HG02610 (cell line): ENCODE results near the gene STBD1.
"Not testable (repeated sequence)": the region's sequence is repeated elsewhere in the genome, so short reads cannot be mapped to it uniquely, and the experiment has no call there.

Experiments used
- ATAC-seq: cut with Tn5 transposase; IDR thresholded peaks from one replicate; pipeline ENCODE4 v1.9.1; 2021; ENCODE audit warnings: mild to moderate bottlenecking, moderate library complexity; ENCODE audit not compliant: unreplicated experiment

STBD1 gene

GRCh38 chr4:76305971-76306881, at the start of gene STBD1:
Gene STBD1, plus strand, starts transcription at chr4:76306733. Its CDS starts 37 bp downstream, at chr4:76306770.
- no peak for ATAC-seq

DNA sequence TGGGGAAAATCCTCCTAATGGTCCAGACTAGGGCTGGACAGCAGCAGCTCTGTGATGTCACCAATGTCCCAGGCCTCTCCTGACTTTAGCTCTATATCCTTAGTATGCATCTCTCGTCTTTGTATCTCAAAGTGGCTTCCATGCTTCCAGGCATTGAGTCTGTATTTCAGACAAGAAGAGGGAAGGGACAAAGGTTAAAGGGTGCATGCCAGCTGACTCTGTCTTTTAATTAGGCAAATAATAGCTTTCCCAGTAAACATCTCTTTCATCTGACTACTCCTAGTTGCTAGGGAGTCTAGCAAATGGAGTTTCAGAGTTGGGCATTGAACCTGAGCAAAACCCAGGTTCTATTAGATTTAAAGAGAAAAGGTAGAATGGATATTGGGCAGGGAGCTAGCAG, 49.6 kb upstream of the STBD1 start:
- no peak for ATAC-seq

DNA sequence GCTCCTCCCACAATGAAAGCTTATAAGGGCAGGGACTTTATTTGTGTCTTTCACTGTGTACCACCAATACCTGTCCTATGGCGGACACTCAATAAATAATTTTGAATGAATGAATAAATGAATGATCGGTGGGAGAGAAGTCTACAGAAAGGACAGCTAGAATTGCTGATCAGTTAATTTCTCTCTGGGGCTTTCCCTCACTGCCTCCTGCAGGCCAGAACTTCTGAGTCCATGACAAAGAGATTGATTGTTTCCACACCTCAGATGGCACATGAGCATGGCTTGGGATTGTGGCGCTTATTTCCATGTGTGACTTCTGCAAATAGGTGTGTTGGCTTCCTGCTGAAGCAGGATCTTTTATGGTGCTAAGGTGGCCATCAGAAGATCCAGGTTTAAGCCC, 48.7 kb upstream of the STBD1 start:
- ATAC-seq = no peak

DNA sequence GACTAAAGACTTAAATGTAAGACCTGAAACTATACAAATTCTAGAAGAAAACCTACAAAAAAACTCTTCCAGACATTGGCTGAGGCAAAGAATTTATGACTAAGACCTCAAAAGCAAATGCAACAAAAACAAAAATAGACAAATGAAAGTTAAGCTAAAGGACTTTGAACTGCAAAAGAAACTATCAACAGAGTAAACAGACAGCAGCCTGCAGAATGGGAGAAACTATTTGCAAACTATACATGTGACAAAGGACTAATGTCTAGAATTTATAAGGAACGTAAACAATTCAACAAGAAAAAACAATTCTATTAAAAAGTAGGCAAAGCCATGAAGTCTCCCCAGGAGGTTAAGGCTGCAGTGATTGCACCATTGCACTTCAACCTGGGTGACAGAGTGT, 46.0 kb upstream of the STBD1 start:
- ATAC-seq = no peak

GRCh38 chr4:76265631-76266218, 40.8 kb upstream of the STBD1 start:
- ATAC-seq = no peak

DNA sequence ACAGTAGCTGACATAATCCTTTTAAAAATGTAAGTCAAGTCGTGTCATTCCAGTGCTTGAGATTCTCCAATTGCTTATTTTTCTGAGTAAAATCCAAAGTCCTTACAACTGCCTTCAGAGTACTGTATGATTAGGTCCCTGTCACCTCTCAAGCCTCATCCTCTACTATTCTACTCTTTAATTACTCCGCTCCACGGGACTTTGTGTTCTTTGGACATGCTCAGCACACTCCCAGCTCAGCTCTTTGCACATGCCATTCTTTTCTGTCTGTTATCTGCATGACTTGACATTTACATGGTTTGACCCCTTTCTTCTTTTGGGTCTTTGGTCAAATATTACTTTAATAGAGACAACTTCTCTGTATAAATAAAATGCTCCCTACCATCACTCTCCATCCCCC, 39.9 kb upstream of the STBD1 start:
- ATAC-seq = no peak

DNA sequence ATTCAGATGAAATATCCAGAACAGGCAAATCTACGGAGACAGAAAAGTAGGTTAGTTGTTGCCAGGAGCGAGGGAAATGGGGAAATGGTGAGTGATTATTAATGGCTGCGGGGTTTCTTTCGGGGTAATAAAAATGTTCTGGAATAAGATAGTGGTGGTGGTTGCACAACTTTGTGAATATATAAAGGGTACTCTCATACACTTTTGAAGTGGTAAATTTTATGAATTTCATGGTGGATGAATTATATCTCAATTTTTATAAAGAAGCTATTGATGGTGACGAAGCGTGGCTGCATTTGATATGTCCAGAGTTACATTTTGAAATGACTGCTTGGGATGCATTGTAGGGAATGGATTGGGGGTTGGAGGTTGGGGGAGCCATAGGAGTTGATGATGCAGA, 38.7 kb upstream of the STBD1 start:
- ATAC-seq = no peak

GRCh38 chr4:76270244-76271175, 36.0 kb upstream of the STBD1 start:
- no peak for ATAC-seq

- no peak for ATAC-seq
Measured at GRCh38 chr4:76271248-76271647, 35.3 kb upstream of the STBD1 start.

DNA sequence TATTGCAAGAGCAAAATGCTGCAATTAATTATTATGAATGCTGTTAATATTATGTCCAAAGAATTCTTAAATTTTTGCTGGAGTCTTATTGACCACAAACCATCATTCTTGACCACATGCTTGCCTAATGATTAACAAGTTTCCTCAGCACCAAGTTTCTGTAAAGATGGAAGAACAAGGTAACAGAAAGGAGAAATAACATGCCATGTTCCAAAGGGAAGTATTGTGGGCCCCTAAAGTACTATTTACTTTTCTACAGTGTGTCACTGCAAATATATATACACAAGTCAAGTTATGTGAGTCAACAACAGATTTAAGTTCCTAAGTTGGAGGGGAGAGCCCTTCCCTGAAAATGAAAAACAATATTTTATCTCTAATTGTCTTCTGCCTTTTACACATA, 34.5 kb upstream of the STBD1 start:
- no peak for ATAC-seq

GRCh38 chr4:76272582-76272981, 34.0 kb upstream of the STBD1 start:
- ATAC-seq = no peak

- no peak for ATAC-seq
Measured at GRCh38 chr4:76272999-76273398, 33.5 kb upstream of the STBD1 start.

- no peak for ATAC-seq
Measured at GRCh38 chr4:76275486-76276124, 30.9 kb upstream of the STBD1 start.

- ATAC-seq = no peak
Measured at GRCh38 chr4:76276813-76277212, 29.7 kb upstream of the STBD1 start.

GRCh38 chr4:76277667-76278066, 28.9 kb upstream of the STBD1 start:
- ATAC-seq = no peak

- ATAC-seq = no peak
Measured at GRCh38 chr4:76278583-76278982, 27.9 kb upstream of the STBD1 start.

GRCh38 chr4:76279462-76279861, 27.1 kb upstream of the STBD1 start:
- ATAC-seq = no peak

DNA sequence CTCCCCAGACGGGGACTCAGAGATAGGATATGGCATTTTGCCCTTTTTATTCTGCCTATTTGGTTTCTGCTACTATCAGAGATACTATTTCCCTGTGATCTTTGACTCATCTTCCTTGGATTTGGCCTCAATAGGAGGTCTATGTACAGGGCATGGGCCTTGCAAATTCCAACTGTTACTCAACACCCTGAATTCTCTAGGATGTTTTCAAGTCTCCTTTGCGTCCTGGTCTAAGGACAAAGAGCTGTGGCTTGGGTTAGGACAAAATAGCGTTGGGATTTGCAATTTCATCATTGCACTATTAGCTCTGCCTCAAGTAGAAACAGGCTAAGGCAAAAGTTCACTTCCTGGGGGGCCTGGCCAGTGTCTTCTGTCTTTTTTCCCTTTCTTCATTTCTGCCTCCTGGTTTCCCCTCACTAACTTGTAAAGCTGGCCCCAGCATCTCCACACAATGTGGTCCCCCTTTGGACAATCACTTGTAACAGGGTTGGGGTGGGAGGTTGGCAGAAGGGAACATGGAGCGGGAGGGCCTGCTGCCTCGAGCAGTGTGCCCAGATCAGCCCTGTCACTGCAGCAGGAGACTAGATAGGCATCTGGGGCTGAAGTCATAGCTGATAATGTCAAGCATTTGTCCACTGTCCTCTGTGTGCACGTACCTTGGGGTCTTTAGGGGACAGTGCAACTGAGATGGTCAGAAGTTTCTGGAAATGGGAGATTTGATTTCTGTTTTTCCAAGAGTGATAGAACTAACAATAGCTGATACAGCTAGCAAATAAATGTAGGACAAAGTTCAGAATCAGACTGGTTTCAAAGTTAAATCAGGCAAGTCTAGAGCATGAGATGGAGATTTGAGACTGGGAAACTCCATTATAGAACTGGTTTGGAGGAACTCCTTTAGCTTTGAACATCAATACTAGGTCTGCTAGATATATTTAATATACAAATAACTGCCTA, 25.8 kb upstream of the STBD1 start:
- no peak for ATAC-seq

DNA sequence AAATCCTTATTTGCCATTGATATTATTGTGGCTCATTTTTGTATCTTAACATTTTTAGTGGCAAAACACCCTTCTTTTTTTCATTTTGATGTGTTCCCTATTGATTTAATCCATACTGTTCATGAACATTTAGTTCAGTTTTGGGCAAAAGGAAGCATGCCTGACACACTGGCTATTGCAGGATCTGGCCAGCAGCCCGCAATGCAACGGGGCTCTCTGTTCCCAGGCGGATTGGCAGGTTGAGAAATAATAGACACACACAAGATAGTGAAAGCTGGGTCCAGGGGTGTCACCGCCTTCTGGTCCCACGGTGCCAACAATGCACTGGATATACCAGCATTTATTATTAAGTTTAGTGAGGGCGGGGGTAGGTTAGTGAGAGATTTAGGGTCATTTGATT, 24.9 kb upstream of the STBD1 start:
- ATAC-seq = not testable (repeated sequence)
